H1 (cell line): ENCODE results near the gene HYAL1.

Experiments
- ATF2 ChIP-seq: IDR thresholded peaks from 2 replicates; pipeline ENCODE4 v1.6.1; 2012; ENCODE audit warnings: low read length, inconsistent platforms
- CTCF ChIP-seq, 3 experiments: IDR thresholded peaks; 1 replicate in 2 of 3; 2 replicates in 1 of 3; pipeline versions ENCODE4 v1.5.1 to v1.6.1; 2011; ENCODE audit warnings: low read length in 3 of 3, mild to moderate bottlenecking in 3 of 3, inconsistent platforms in 2 of 3, low read depth in 1 of 3, moderate library complexity in 1 of 3; ENCODE audit not compliant: insufficient read depth in 1 of 3; ENCODE audit errors: control extremely low read depth in 1 of 3
- EZH2 ChIP-seq: fragments of 200-600 bp; sonication (generic); IDR thresholded peaks from 2 replicates; pipeline ENCODE4 v1.7.1; 2012; ENCODE audit warnings: low read depth, mild to moderate bottlenecking, moderate library complexity, low read length, inconsistent platforms; ENCODE audit not compliant: severe bottlenecking
- GABPA ChIP-seq: IDR thresholded peaks from 2 replicates; pipeline ENCODE4 v1.6.1; 2011; ENCODE audit warnings: mild to moderate bottlenecking, low read length, moderate library complexity, borderline replicate concordance; ENCODE audit not compliant: insufficient read depth
- GTF2F1 ChIP-seq: IDR thresholded peaks from 2 replicates; pipeline ENCODE4 v1.6.1; 2012; ENCODE audit warnings: low read depth, low read length, improper control_type of control experiment, borderline replicate concordance
- RBBP5 ChIP-seq: IDR thresholded peaks from 2 replicates; pipeline ENCODE4 v1.7.1; 2012; ENCODE audit warnings: low read depth, mild to moderate bottlenecking, inconsistent platforms, low read length, moderate library complexity, borderline replicate concordance
- TAF1 ChIP-seq: IDR thresholded peaks from 2 replicates; pipeline ENCODE4 v1.6.1; 2011; ENCODE audit warnings: mild to moderate bottlenecking, low read depth, low read length

- TF ChIP-seq RBBP5 (no peak), ATF2 (no peak), GTF2F1 (no peak), EZH2 (no peak), TAF1 (no peak), CTCF (IDR thresholded peaks at IDR 0.05; ENCODE audit: control extremely low read depth in 1 of 3, insufficient read depth in 1 of 3, low read depth in 1 of 3, low read length in 3 of 3) (no peak), GABPA (no peak)
Measured at GRCh38 chr3:50290161-50290641, 13.2 kb downstream of the HYAL1 start.
